TTC549 (cell line): ENCODE results near the gene ARHGAP33.

Experiments used
- FAIRE-seq: peaks from 2 replicates; lab custom pipeline; 2012; peaks lifted over from hg19 to GRCh38; lab: Jason Lieb, UNC

Gene ARHGAP33

GRCh38 chr19:35775298-35776101, at the start of gene ARHGAP33:
Gene ARHGAP33 (plus strand): TSS chr19:35775564. CDS start chr19:35775659, 95 bp downstream.
- peak; percentile 93 for FAIRE-seq

- no peak for FAIRE-seq
Observed at GRCh38 chr19:35727053-35727955, 48.1 kb upstream of the ARHGAP33 start.

GRCh38 chr19:35727956-35728706, 47.2 kb upstream of the ARHGAP33 start:
- FAIRE-seq: no peak

GRCh38 chr19:35729021-35729420, 46.3 kb upstream of the ARHGAP33 start:
- no peak for FAIRE-seq

GRCh38 chr19:35729763-35730162, 45.6 kb upstream of the ARHGAP33 start:
- no peak for FAIRE-seq

GRCh38 chr19:35730326-35730725, 45.0 kb upstream of the ARHGAP33 start:
- no peak for FAIRE-seq

GRCh38 chr19:35731353-35731752, 44.0 kb upstream of the ARHGAP33 start:
- no peak for FAIRE-seq

GRCh38 chr19:35731779-35732405, 43.5 kb upstream of the ARHGAP33 start:
- no peak for FAIRE-seq

GRCh38 chr19:35732540-35733179, 42.7 kb upstream of the ARHGAP33 start:
- FAIRE-seq: no peak

GRCh38 chr19:35733180-35734125, 41.9 kb upstream of the ARHGAP33 start:
- no peak for FAIRE-seq

GRCh38 chr19:35734273-35734672, 41.1 kb upstream of the ARHGAP33 start:
- no peak for FAIRE-seq

- no peak for FAIRE-seq
Observed at GRCh38 chr19:35734889-35735288, 40.5 kb upstream of the ARHGAP33 start.

GRCh38 chr19:35736913-35737886, 38.2 kb upstream of the ARHGAP33 start:
- FAIRE-seq: no peak

GRCh38 chr19:35738021-35738886, 37.1 kb upstream of the ARHGAP33 start:
- FAIRE-seq: no peak

- FAIRE-seq: no peak
Observed at GRCh38 chr19:35738887-35739229, 36.5 kb upstream of the ARHGAP33 start.

GRCh38 chr19:35739275-35740107, 35.9 kb upstream of the ARHGAP33 start:
- FAIRE-seq: no peak

- FAIRE-seq: no peak
Observed at GRCh38 chr19:35740108-35740422, 35.3 kb upstream of the ARHGAP33 start.
